Uterus (tissue), 2 donors: Measurements from ENCODE around the gene FAR1.

Experiments used
- CTCF ChIP-seq, 4 experiments: fragments of 200-600 bp in 2 of 4; fragments of 450-650 bp in 2 of 4; sonication (generic) in 2 of 4; IDR thresholded peaks; one replicate each; pipeline ENCODE4 v1.5.1; 2016 to 2019; ENCODE audit warnings: antibody characterized with exemption in 4 of 4, mild to moderate bottlenecking in 2 of 4, moderate library complexity in 1 of 4
- POLR2A ChIP-seq, 2 donors: fragments of 450-650 bp; IDR thresholded peaks; one replicate each; pipeline ENCODE4 v1.6.1; 2016; ENCODE audit warnings: antibody characterized with exemption in 2 of 2, mild to moderate bottlenecking in 1 of 2, moderate library complexity in 1 of 2

- TF ChIP-seq CTCF (IDR thresholded peaks at IDR 0.05): no peak
- TF ChIP-seq POLR2A (IDR thresholded peaks at IDR 0.05): no peak
Observed at GRCh38 chr11:13669544-13670488, 1.3 kb downstream of the FAR1 start.
